Measurements from ENCODE around the gene USP36.

DNA sequence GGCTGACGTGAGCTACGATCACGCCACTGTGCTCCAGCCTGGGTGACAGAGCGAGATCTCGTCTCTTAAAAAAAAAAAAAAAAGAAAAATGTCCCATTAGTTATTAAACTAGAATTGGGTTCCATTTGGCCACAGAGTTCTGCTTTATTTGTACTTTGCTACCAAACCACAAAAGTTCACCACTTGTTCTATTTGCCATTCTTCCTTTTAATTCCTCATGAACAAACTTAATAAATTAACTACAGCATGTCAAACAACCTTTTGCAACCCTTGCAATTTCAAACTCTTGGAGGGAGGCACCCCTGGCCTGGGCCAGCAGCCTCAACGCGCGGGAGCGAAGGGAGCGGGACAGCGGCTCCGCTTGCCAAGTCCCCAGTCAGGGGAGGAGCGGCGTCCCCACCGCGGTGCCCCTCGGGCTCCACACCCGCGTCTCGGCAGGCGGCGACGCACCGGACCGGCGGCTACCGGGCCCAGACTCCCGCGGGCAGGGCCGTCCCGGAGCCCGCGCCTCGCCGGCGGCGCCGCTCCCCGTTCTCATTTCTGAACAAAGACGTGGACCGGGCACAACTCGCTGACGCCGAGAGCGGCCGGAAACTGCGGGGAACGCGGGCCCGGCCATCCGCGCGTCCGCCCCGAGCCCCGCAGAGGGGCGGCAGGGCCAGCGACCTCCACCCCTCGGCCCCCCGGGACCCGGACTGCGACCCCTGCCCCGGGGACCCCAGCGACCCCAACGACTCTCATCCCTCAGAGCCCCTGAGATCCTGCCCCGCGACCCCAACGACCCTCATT, 59.3 kb downstream of the USP36 start:
- TF ChIP-seq POLR2AphosphoS5 (IDR thresholded peaks at IDR 0.05) (peak in 1 of 3 donors; percentile 34), POLR2A (IDR thresholded peaks at IDR 0.05) (no peak)
- TF ChIP-seq, protein P1, sequence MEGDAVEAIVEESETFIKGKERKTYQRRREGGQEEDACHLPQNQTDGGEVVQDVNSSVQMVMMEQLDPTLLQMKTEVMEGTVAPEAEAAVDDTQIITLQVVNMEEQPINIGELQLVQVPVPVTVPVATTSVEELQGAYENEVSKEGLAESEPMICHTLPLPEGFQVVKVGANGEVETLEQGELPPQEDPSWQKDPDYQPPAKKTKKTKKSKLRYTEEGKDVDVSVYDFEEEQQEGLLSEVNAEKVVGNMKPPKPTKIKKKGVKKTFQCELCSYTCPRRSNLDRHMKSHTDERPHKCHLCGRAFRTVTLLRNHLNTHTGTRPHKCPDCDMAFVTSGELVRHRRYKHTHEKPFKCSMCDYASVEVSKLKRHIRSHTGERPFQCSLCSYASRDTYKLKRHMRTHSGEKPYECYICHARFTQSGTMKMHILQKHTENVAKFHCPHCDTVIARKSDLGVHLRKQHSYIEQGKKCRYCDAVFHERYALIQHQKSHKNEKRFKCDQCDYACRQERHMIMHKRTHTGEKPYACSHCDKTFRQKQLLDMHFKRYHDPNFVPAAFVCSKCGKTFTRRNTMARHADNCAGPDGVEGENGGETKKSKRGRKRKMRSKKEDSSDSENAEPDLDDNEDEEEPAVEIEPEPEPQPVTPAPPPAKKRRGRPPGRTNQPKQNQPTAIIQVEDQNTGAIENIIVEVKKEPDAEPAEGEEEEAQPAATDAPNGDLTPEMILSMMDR (IDR thresholded peaks at IDR 0.05) = no peak

Data from breast epithelium (tissue), 3 donors.